Stimulated activated CD4-positive, alpha-beta T cell treated with anti-CD3 and anti-CD28 coated beads, TNF-alpha, amount 100 ng/mL, for 4 hours (primary cell): Measurements from ENCODE around the gene LRRFIP2.

ENCODE experiments used
- DNase-seq, 3 experiments: peaks; one replicate each; pipeline ENCODE4 v3.0.0-alpha.2; 2020; ENCODE audit warnings: low read depth in 3 of 3

Gene LRRFIP2

DNA sequence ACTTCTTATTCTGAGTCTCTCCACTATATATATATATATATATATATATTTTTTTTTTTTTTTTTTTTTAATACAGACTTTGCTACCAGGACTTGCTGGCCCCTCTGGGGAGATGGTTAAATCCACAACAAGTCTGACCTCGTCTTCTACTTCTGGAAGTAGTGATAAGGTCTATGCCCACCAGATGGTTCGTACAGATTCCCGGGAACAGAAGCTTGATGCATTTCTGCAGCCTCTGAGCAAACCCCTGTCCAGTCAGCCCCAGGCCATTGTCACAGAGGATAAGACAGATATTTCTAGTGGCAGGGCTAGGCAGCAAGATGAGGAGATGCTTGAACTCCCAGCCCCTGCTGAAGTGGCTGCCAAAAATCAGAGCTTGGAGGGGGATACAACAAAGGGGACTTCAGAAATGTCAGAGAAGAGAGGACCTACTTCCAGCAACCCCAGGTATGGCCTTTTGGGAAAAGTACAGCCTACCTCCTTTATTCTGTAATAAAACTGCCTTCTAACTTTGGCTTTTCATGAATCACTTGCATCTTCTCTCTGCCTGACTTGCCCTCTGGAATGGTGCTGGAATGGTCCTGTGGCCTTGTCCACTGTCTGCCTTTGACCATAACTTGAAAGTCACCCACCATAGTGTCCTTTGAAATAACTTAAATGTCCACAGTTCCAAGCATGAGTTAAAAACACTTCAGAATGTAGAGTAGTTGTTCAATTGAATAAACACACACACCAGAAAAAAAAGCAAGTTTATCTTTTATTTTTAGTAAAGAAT, 148.6 kb downstream of the LRRFIP2 start:
- DNase-seq: no peak

DNA sequence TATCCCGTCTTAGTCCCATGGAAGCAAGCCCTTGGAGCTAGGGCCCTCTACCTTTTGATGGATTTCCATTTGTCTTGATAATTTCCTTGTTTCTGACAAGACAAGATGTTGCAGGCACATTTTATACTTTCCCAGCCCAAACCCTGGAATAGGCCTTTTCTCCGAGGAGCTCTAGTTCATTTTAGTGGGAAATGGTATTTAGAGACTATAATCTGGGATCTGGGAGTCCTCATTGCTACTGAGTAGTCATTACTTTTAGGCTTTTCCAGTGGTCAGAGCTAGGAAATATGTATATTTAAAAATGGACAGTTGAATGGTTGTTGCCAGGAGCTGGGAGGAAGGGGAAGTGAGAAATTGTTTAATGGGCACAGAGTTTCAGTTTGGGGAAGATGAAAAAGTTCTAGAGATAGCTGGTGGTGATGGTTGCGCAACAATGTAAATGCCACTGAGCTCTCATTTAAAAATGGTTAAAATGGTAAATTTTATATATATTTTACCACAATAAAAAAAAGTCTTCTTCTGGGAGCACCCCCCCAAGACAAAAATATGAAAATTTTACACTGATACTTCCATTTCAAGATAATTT, 149.5 kb downstream of the LRRFIP2 start:
- no peak for DNase-seq

- DNase-seq: no peak
These were observed 150.3 kb downstream of the LRRFIP2 start for GRCh38 chr3:37024092-37024491.

- DNase-seq: no peak
These were observed 156.7 kb downstream of the LRRFIP2 start for GRCh38 chr3:37017683-37018082.

DNA sequence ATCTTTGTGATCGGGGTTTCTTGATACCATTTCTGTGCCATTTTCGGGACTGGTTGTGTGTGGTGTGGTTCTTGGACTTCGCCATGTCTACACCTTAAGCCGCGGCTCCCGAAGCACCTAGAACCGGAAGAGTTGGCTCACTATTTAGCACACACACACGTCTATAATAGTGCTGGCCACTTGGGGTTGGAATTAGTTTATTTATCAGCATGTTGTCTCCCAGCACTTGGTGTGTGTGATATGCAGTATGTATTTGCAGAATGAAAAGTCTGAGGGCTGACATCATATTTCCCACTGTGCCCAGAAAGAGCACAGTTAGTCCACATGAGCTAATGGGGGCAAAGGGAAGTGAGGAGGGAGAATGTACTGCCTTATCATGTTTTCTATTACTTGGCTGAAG, 157.5 kb downstream of the LRRFIP2 start:
- no peak for DNase-seq

DNA sequence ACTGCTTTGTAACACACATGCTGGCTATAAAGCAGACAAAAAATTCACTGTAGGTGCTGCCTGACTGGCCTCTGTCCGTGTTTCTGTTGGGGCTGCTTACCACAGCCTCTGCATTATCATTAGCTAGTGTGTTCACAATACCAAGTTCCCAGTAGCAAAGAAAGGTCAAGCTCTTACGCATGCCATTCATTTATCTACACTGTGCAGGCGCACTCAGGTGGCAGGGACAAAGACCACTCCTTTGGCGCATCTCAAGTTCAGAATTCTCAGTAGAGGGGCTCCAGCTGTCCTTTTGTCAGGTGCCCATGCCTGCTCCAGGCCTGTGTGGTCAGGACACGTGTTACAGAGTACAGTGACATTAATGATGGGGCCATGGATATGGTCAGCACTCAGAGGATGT, 158.7 kb downstream of the LRRFIP2 start:
- DNase-seq: no peak

GRCh38 chr3:37014620-37015019, 159.8 kb downstream of the LRRFIP2 start:
- DNase-seq: no peak
